RWPE2 (cell line): Measurements from ENCODE around the gene NBR1.
A peak's percentile ranks its signal among the peaks of the same experiment; 100 is the strongest.
"Not testable (repeated sequence)": the region's sequence is repeated elsewhere in the genome, so short reads cannot be mapped to it uniquely, and the experiment has no call there.

Experiments
- ATAC-seq: fragments of 200-7000 bp; cut with Tn5 transposase; 3 replicates; pipeline ENCODE4 v1.9.1; 2021; ENCODE audit warnings: low read depth
- DNase-seq: peaks from one replicate; pipeline ENCODE4 v3.0.0-alpha.2; 2020; ENCODE audit warnings: low spot score
- H3K27ac ChIP-seq: fragments of 450-650 bp; 2 replicates; pipeline ENCODE4 v1.5.1; 2017; ENCODE audit warnings: mild to moderate bottlenecking; ENCODE audit not compliant: poor library complexity, severe bottlenecking
- H3K27me3 ChIP-seq: fragments of 250-450 bp; sonication (Bioruptor Pico); 2 replicates; pipeline ENCODE4 v1.5.1; 2021; ENCODE audit warnings: mild to moderate bottlenecking, moderate library complexity; ENCODE audit not compliant: insufficient read depth, poor library complexity, severe bottlenecking
- H3K36me3 ChIP-seq: fragments of 250-450 bp; sonication (Bioruptor Pico); 2 replicates; pipeline ENCODE4 v1.5.1; 2020; ENCODE audit warnings: low read depth, mild to moderate bottlenecking, moderate library complexity
- H3K4me1 ChIP-seq: fragments of 250-450 bp; sonication (Bioruptor Pico); 2 replicates; pipeline ENCODE4 v1.5.1; 2021; ENCODE audit warnings: mild to moderate bottlenecking, moderate library complexity; ENCODE audit not compliant: insufficient read depth, poor library complexity, severe bottlenecking
- H3K4me3 ChIP-seq: fragments of 250-450 bp; sonication (Bioruptor Pico); 2 replicates; pipeline ENCODE4 v1.5.1; 2021; ENCODE audit warnings: mild to moderate bottlenecking, moderate library complexity; ENCODE audit not compliant: severe bottlenecking
- H3K9me3 ChIP-seq: fragments of 250-450 bp; sonication (Bioruptor Pico); 2 replicates; pipeline ENCODE4 v1.5.1; 2021; ENCODE audit warnings: mild to moderate bottlenecking, moderate library complexity; ENCODE audit not compliant: severe bottlenecking

Gene NBR1

DNA sequence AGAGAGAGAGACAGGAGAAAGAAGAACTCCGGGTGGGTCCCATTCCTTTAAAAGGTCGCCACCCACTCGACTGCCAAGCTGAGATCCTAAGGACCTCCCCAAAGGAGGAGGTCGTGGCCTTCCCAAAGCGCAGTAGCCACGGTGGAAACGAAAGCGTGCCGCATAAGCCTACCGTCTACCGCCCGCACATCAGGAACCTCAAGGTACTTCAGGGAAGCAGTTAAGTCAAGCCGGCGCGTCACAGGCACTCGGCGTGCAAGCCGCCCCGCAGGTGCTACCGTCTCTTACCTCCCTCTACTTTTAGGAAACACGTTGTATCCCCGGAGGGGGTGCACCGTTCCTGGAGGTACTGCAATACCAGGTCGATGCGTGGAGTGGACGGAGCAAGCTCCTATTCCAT, 68.6 kb downstream of the NBR1 start:
- H3K9me3 ChIP-seq, DNase-seq: not testable (repeated sequence)
- peak; percentile 64 for ATAC-seq

DNA sequence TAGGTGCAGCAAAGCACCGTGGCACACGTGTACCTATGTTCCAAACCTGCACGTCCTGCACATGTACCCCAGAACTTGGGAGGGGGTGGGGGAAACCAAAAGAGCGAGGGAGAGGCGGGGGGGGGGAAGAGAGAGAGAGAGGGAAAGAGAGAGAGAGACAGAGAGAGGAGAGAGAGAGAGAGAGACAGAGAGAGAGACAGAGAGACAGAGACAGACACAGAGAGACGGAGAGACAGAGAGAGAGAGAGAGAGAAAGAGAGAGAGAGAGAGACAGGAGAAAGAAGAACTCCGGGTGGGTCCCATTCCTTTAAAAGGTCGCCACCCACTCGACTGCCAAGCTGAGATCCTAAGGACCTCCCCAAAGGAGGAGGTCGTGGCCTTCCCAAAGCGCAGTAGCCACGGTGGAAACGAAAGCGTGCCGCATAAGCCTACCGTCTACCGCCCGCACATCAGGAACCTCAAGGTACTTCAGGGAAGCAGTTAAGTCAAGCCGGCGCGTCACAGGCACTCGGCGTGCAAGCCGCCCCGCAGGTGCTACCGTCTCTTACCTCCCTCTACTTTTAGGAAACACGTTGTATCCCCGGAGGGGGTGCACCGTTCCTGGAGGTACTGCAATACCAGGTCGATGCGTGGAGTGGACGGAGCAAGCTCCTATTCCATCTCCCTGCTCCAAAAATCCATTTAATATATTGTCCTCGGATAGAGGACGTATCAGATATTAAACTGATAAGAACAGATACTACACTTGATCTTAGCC, 69.8 kb downstream of the NBR1 start:
- DNase-seq, H3K27me3 ChIP-seq, H3K27ac ChIP-seq, H3K4me3 ChIP-seq, H3K9me3 ChIP-seq, H3K36me3 ChIP-seq, H3K4me1 ChIP-seq: not testable (repeated sequence)
- ATAC-seq, result peak; percentile 66

More for the DNA sequence above, 68.6 kb downstream of the NBR1 start:
- H3K4me3 ChIP-seq, H3K27me3 ChIP-seq, H3K4me1 ChIP-seq, H3K27ac ChIP-seq, H3K36me3 ChIP-seq: not testable (repeated sequence)

DNA sequence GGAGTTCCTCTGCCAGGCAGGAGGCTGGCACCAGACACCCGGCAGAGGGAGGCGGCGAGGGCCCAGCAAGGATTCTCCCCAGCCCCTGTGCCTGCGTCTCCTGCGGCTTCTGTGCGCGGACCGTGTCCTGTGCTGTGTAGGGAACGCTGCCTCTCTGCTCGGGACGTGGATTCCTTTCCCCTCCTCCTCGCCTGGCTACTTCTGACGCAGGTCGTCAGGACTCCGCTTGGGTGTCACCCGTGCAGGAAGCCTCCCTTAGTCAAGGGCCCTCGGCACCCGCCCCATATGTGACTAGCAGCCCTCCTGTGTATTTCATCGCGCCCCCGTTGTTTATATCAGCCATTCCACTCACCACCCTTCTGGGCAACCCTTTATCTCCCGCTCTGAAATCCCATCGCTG, 75.4 kb downstream of the NBR1 start:
- DNase-seq, H3K27ac ChIP-seq: not testable (repeated sequence)

More for the DNA sequence above, 75.4 kb downstream of the NBR1 start:
- not testable (repeated sequence) for H3K36me3 ChIP-seq, H3K4me1 ChIP-seq, H3K27me3 ChIP-seq, H3K9me3 ChIP-seq, ATAC-seq, H3K4me3 ChIP-seq
